HG03342 (cell line): ENCODE results near the gene CDC37.
"Not testable (repeated sequence)": the region's sequence is repeated elsewhere in the genome, so short reads cannot be mapped to it uniquely, and the experiment has no call there.

Experiments
- ATAC-seq: cut with Tn5 transposase; IDR thresholded peaks from one replicate; pipeline ENCODE4 v1.9.1; 2021; ENCODE audit warnings: mild to moderate bottlenecking, moderate library complexity; ENCODE audit not compliant: unreplicated experiment

Gene CDC37

GRCh38 chr19:10420444-10421239, 17.3 kb upstream of the CDC37 start, which contains the start of gene PDE4A:
Gene PDE4A (plus strand): TSS chr19:10420538. CDS start chr19:10420765, 227 bp downstream.
- no peak for ATAC-seq

- ATAC-seq = no peak
These were observed 16.5 kb upstream of the CDC37 start for GRCh38 chr19:10419646-10420443.

- ATAC-seq = no peak
These were observed 15.9 kb upstream of the CDC37 start for GRCh38 chr19:10419200-10419645.

- ATAC-seq = no peak
These were observed 15.3 kb upstream of the CDC37 start for GRCh38 chr19:10418485-10419199.

- ATAC-seq = no peak
These were observed 14.8 kb upstream of the CDC37 start for GRCh38 chr19:10418235-10418484.

- no peak for ATAC-seq
These were observed 14.3 kb upstream of the CDC37 start for GRCh38 chr19:10417541-10418234.

- ATAC-seq = peak; percentile 46
These were observed 13.3 kb upstream of the CDC37 start for GRCh38 chr19:10416380-10417257.

GRCh38 chr19:10416083-10416379, 12.7 kb upstream of the CDC37 start:
- ATAC-seq = no peak

GRCh38 chr19:10412257-10412977, 9.1 kb upstream of the CDC37 start:
- no peak for ATAC-seq

- not testable (repeated sequence) for ATAC-seq
These were observed 7.9 kb upstream of the CDC37 start for GRCh38 chr19:10411224-10411623.

- ATAC-seq = no peak
These were observed 5.4 kb upstream of the CDC37 start for GRCh38 chr19:10408511-10409283.

GRCh38 chr19:10407096-10407495, 3.8 kb upstream of the CDC37 start:
- ATAC-seq = no peak

GRCh38 chr19:10406191-10406590, 2.8 kb upstream of the CDC37 start:
- ATAC-seq = no peak

- ATAC-seq = no peak
These were observed 1.8 kb upstream of the CDC37 start for GRCh38 chr19:10404888-10405820.

GRCh38 chr19:10402441-10403038, 802 bp downstream of the CDC37 start:
- no peak for ATAC-seq

GRCh38 chr19:10399878-10400277, 3.5 kb downstream of the CDC37 start:
- ATAC-seq = no peak

GRCh38 chr19:10399340-10399739, 4.0 kb downstream of the CDC37 start:
- not testable (repeated sequence) for ATAC-seq
